ENCODE data around the gene CLDN15.

Gene CLDN15

GRCh38 chr7:101244375-101245146 lies 7.0 kb upstream of the CLDN15 start, which contains the start of gene FIS1:
Gene FIS1, minus strand, starts transcription at chr7:101245081. Its CDS starts 77 bp downstream, at chr7:101245004.
- peak; percentile 91 for DNase-seq (ENCODE audit: low read depth)

DNA sequence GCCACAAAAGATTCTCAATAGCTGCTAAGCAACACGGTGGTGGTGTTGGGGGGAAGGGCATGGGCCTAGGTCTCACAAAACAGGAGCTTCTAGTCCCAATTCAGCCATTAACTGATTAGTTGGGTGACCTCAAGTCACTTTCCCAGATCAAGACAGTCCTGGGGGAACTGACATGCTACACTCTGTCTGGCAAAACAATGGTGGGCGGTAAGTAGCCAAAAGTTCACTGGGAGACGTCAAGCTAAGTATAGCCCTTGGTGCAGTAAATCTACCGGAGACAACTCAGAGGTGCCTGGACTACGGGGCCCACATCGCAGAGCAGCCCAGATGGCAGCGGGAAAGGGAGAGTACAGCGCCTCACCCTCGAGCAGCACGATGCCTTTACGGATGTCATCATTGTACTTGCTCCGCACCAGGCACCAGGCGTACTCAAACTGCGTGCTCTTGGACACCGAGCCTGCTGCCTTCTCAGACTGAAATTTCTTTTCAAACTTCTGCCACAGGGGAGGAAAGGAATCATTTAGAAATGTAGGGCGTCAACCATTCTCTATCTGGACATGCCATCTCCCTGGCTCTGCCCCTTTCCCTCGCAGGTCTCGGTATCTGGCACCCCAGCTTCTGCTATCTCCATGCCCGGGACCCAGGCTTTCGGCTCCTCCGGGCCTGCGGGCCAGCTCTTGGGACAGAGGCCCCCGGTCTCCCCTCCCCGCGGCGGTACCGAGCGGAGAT lies 6.2 kb upstream of the CLDN15 start:
- DNase-seq (ENCODE audit: low read depth), result no peak

DNA sequence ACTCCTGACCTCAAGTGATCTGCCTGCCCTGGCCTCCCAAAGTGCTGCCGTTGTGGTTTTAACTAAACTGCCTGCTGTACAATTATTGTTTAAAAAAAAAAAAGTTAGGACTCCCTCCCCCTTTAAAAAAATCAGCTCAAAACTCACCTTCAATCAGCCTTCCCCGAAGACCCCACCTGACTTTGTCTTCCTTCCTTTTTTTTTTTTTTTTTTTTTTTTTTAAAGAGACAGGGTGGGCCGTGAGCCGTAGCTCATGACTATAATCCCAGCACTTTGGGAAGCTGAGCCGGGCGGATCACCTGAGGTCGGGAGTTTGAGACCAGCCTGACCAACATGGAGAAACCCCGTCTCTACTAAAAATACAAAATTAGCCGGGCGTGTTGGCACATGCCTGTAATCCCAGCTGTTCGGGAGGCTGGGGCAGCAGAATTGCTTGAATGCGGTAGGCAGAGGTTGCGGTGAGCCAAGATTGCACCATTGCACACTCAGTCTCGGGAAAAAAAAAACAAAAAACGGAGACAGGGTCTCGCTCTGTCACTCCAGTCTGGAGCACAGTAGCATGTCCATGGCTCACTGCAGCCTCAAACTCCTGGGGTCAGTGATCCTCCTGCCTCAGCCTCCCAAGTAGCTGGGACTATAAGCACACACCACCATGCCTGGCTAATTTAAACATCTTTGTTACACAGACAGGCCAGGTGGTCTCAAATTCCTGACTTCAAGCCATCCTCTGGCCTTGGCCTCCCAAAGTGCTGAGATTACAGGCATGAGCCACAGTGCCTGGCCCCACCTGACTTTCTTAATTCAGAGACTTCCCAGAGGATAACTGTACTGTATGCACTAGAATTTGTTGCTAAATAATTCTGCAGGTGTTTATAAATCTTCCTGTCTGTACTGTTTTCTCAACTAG lies 4.1 kb upstream of the CLDN15 start:
- DNase-seq (ENCODE audit: low read depth), result no peak

DNA sequence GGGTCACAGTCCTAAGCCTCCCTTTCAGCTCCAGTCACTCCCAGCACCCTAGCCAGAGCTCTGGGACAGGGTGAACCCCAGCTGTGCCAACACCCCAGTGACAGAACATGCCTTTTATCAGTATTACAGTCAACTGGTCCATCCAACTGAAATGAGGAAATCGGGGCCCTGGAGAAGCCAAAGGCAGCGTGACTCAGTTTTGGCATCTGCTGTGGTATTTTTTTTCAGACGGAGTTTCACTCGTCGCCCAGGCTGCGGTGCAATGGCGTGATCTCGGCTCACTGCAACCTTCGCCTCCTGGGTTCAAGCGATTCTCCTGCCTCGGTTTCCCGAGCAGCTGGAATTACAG lies 3.4 kb upstream of the CLDN15 start:
- no peak for DNase-seq (ENCODE audit: low read depth)

GRCh38 chr7:101240226-101241014 lies 2.8 kb upstream of the CLDN15 start:
- DNase-seq (ENCODE audit: low read depth), result no peak

DNA sequence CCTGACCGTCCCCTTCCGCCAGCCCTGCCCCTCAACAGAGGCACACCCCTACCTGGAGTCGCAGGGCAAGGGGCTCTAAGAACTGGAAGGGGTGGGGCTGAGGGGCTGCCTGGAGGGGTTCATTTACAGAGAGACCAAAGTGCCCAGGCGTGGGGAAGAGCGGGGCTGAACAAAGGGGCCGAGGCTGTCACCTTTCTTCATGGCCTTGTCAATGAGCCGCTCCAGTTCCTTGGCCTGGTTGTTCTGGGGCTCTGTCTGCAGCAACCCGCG lies 2.3 kb upstream of the CLDN15 start:
- no peak for DNase-seq (ENCODE audit: low read depth)

DNA sequence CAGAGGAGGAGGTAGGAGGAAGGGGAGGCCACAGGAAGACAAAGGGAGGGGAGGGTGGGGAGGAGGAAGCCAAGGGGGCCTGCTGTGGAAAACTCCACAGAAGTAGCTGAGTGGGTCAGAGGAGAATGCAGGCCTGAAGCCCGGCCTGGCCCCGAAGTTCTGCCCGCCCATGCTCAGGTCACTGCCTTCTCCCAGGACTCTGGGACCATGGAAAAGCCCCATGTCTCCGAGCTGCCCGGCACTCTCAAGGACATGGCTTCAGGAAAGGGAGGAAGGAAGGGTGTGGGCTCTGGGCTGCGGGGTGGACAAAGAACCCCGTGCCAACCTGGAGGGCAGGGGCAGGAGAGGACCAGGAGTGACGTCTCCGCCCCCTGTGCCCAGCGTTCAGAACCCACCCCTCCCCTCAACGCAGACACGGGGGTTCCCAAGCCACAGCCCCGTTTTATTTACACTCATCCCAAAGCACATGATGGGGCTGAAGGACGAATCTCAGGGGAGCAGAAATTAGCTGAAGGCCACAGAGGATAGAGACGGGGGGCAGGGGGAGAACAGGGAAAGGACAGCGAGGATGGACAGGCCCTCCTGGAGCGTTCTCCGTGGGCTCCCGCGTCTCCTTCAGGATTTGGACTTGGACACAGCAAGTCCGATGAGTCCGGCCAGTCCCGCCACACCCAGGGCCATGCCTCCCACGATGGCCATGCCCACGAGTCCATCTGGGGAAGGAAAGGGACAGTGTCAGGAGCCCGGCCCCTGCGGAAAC lies 1.8 kb upstream of the CLDN15 start:
- no peak for DNase-seq (ENCODE audit: low read depth)

GRCh38 chr7:101238226-101239182 lies 902 bp upstream of the CLDN15 start:
- no peak for DNase-seq (ENCODE audit: low read depth)

GRCh38 chr7:101236292-101236835 lies 1.2 kb downstream of the CLDN15 start:
- no peak for DNase-seq (ENCODE audit: low read depth)

DNA sequence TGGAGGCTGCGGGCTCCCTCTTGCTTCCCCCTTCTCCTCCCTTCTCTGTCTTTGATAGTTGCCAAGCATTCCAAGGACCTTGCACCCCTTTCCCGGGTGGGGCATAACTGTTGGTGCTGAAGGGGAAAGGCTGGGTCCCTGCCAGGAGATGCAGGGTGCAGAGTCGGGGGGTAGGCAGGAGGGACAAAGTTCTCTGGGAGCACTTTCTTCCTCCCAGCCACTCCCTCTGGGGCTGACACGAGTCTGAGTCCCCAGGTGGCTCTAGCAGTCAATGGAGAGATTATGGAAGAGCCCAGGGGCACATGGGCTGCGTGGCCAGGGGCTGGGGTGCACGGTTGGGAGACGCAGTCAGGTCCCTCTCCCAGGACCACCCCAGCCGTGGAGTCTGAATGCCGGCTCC lies 2.1 kb downstream of the CLDN15 start:
- DNase-seq (ENCODE audit: low read depth), result no peak

DNA sequence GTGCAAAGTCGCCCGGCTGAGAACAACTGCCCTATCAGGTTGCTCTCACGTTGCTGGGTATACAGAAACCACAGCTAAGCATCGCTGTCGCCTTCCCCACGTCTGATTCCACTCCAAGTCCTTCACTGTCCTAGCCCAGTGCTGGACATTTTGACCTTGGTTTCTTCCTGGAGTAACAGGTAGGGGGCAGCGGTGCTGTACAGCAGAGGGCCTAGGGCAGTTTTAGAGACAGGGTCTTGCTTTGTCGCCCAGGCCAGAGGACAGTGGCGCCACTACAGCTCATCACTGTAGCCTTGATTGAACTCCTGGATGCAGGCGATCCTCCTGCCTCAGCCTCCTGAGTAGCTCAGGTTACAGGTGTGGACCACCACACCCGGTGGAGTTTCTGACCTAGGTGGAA lies 2.6 kb downstream of the CLDN15 start:
- DNase-seq (ENCODE audit: low read depth), result no peak

GRCh38 chr7:101234636-101235035 lies 3.0 kb downstream of the CLDN15 start:
- DNase-seq (ENCODE audit: low read depth), result no peak

- no peak for DNase-seq (ENCODE audit: low read depth)
These were observed 3.6 kb downstream of the CLDN15 start for GRCh38 chr7:101233907-101234547.

GRCh38 chr7:101232141-101232850 lies 5.3 kb downstream of the CLDN15 start:
- DNase-seq (ENCODE audit: low read depth), result no peak

GRCh38 chr7:101231644-101232043 lies 6.0 kb downstream of the CLDN15 start:
- no peak for DNase-seq (ENCODE audit: low read depth)

DNA sequence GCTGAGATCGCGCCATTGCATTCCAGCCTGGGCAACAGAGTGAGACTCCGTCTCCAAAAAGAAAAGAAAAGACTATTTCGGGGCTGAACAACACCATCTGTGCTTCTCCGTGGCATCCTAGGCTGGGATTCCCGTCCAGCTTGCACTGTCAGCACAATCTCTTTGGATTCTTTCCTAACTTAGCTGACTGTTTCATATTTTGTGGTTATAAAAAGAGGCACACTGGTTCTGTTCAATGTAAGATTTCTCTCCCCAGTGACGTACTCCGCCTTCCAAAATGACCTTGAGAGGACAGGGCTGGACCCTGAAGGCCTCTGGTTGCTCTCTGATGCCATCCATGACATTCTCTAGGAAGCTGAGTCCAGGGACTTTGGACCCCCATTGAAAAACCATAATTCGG lies 10.9 kb downstream of the CLDN15 start:
- no peak for DNase-seq (ENCODE audit: low read depth)

- DNase-seq (ENCODE audit: low read depth), result no peak
These were observed 12.0 kb downstream of the CLDN15 start for GRCh38 chr7:101225650-101226049.

GRCh38 chr7:101223528-101223927 lies 14.1 kb downstream of the CLDN15 start:
- no peak for DNase-seq (ENCODE audit: low read depth)
